Hepatocyte (in vitro differentiated cells): ENCODE measurements around the gene ZIC5.

Experiments used
- CTCF ChIP-seq: fragments of 200-600 bp; sonication (generic); IDR thresholded peaks from 2 replicates; pipeline ENCODE4 v1.5.1; 2016; ENCODE audit warnings: antibody characterized with exemption, mild to moderate bottlenecking; ENCODE audit not compliant: poor library complexity
- EZH2 ChIP-seq: fragments of 200-600 bp; sonication (generic); IDR thresholded peaks from 2 replicates; pipeline ENCODE4 v1.6.1; 2016; ENCODE audit warnings: antibody characterized with exemption, mild to moderate bottlenecking, borderline replicate concordance
- EZH2phosphoT487 ChIP-seq: fragments of 200-600 bp; sonication (generic); IDR thresholded peaks from one replicate; pipeline ENCODE4 v1.6.1; 2018; ENCODE audit warnings: antibody characterized with exemption, mild to moderate bottlenecking, low read depth, moderate library complexity; ENCODE audit not compliant: unreplicated experiment, severe bottlenecking

GRCh38 chr13:99965329-99966000, 6.1 kb downstream of the ZIC5 start:
- TF ChIP-seq CTCF (no peak), EZH2 (no peak), EZH2phosphoT487 (no peak)
